PC-9 (cell line): ENCODE measurements around the gene C18orf32.

Experiments
- CTCF ChIP-seq: fragments of 200-600 bp; sonication (generic); conservative IDR thresholded peaks from 2 replicates; pipeline ENCODE4 v1.6.1; 2017; ENCODE audit warnings: mixed run types, antibody characterized with exemption, mild to moderate bottlenecking, moderate library complexity
- EZH2 ChIP-seq: fragments of 200-600 bp; sonication (generic); IDR thresholded peaks from 2 replicates; pipeline ENCODE4 v1.8.0; 2017; ENCODE audit warnings: antibody characterized with exemption, low read depth

- TF ChIP-seq CTCF (no peak), EZH2 (no peak)
These were observed 5.0 kb upstream of the C18orf32 start, which contains the start of gene RPL17 for GRCh38 chr18:49491857-49492693.
